ENCODE measurements around the gene DGKZ. TPM values are rescaled to one million over a fixed set of nuclear protein-coding genes. Genes with fewer than 3 reads are reported as not detected.

DGKZ gene
- total RNA-seq, 2 donors from 2014 or later, result 79.4 to 86.4 TPM

DNA sequence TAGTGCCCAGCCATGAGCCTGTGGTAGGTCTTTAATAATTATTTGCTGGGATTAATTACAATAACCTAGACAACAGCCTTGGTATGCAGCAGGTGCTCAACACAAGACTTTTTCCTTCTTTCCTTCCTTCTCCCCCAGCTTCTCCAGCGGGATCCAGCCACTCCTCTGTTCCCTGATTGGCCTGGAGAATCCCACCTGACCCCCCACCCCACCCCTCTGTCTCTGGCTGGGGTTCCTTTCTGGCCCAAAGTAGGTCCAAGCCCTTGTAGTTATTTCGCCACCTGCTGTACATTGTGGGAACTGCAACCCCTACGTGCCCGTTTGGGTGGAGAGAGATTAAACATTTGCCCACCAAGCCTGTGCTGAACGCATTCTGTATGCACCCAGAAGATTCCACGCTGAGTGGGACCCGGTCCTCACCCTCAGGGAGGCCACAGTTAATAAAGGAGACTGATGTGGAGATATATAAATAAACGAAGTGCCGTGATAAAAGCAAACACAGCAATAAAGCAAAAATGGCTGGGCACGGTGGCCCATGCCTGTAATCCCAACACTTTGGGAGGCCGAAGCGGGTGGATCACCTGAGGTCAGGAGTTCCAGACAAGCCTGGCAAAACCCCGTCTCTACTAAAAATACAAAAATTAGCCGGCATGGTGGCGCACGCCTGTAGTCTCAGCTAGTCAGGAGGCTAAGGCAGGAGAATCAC lies 32.1 kb upstream of the DGKZ start:
- peak; percentile 76 for ATAC-seq

DNA sequence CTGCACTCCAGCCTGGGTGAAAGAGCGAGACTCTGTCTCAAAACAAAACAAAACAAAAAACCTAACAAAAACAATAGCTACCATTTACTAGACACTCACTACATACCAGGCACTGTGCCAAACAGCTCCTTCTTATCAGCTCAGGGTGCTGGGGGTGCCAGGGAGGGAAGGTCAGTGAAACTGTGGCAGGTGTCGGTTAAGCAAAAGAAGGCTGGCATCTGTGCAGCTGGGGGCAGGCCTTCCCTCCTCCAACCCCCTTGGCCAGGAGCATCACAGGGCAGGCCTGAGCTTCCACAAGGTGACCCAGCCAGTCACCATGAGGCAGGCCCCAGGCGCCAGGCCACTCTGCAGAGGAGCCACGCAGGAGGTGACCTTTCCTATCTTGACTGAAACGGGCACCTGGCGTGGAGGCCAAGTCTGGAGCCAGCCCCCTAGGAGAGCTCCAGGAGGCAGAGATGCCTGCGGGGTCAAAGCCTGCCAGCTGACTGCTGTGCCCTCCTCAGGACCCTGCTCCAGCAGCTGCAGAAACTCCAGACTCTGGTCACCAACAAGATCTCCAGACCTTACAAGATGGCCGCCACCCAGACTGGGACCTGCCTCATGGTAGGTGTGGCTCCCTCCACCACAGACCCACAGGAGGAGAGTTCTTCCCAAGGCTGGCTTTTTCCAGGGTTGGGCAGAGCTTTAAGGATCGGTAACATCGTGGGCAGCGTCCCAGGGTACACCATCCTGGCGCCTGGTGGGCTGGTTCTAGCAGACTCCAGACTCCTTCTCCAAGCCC lies 31.3 kb upstream of the DGKZ start:
- TF ChIP-seq, protein P1, sequence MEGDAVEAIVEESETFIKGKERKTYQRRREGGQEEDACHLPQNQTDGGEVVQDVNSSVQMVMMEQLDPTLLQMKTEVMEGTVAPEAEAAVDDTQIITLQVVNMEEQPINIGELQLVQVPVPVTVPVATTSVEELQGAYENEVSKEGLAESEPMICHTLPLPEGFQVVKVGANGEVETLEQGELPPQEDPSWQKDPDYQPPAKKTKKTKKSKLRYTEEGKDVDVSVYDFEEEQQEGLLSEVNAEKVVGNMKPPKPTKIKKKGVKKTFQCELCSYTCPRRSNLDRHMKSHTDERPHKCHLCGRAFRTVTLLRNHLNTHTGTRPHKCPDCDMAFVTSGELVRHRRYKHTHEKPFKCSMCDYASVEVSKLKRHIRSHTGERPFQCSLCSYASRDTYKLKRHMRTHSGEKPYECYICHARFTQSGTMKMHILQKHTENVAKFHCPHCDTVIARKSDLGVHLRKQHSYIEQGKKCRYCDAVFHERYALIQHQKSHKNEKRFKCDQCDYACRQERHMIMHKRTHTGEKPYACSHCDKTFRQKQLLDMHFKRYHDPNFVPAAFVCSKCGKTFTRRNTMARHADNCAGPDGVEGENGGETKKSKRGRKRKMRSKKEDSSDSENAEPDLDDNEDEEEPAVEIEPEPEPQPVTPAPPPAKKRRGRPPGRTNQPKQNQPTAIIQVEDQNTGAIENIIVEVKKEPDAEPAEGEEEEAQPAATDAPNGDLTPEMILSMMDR (IDR thresholded peaks at IDR 0.05), result no peak
- peak in 2 of 3 donors; percentile 28 to 33 for TF ChIP-seq POLR2A (IDR thresholded peaks at IDR 0.05)

More for the DNA sequence above, 32.1 kb upstream of the DGKZ start:
- intact Hi-C loops (cut with DNase I), result no loop called here
- peak overlapping the region in 3 of 4 donors; percentile 63 to 68 (median 65) for H3K27ac ChIP-seq
- H3K4me1 ChIP-seq, result peaks cover 21% of the 10 kb centered on the region
- TF ChIP-seq, protein P1 (IDR thresholded peaks at IDR 0.05), result peak; percentile 72 to 91 (median 86)
- no peak for TF ChIP-seq POLR2A (IDR thresholded peaks at IDR 0.05)
- no peak overlapping the region for H3K4me3 ChIP-seq
- H3K9me3 ChIP-seq, result no peaks in the 10 kb centered on the region
- H3K36me3 ChIP-seq (replicated peaks in 1 of 2; ENCODE audit: insufficient read depth in 1 of 2, low read depth in 2 of 2), result peaks cover 0 to 23% of the 10 kb centered on the region in 2 donors
- WGBS, 2 donors, result 31 to 37% methylated on average over 16 of the region's 16 CpGs
- no peaks in the 10 kb centered on the region for H3K27me3 ChIP-seq
- DNase-seq, result peak; percentile 69 to 84 (median 79)

DNA sequence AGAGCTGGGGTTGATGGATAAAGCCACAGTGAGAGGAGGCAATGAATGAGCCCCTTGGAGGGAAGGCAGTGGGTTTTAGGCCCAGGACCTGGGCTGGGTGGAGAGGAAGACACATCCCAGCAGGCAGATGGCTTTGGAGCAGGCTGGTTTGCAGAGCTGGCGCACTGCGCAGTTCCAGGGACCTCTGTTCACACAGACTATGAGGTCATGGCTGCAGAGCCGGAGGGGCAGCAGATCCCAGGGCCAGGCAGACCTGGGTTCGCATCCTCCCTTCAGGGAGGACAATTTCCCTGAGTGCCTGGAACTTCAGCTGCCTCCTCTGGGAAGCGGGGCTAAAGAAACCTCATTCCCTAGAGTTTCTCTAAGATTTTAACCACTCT lies 28.2 kb upstream of the DGKZ start:
- Histone ChIP-seq H3K9me3 (no peaks in the 10 kb centered on the region), H3K4me3 (no peak overlapping the region), H3K4me1 (peaks cover 21% of the 10 kb centered on the region), H3K27me3 (no peaks in the 10 kb centered on the region), H3K27ac (peak overlapping the region in 2 of 4 donors; percentile 7 to 41), H3K36me3 (replicated peaks in 1 of 2; ENCODE audit: insufficient read depth in 1 of 2, low read depth in 2 of 2) (peaks cover 0 to 19% of the 10 kb centered on the region in 2 donors)
- no peak for ATAC-seq
- no peak for TF ChIP-seq POLR2A (IDR thresholded peaks at IDR 0.05)
- TF ChIP-seq, protein P1 (IDR thresholded peaks at IDR 0.05), result no peak
- no peak for DNase-seq
- WGBS, 2 donors, result 87 to 100% methylated on average over 5 of the region's 5 CpGs
- intact Hi-C loops (cut with DNase I), result no loop called here

More for the DNA sequence above, 31.3 kb upstream of the DGKZ start:
- Histone ChIP-seq H3K27ac (peak overlapping the region; percentile 5 to 68 (median 64)), H3K4me1 (peaks cover 21% of the 10 kb centered on the region), H3K4me3 (no peak overlapping the region), H3K9me3 (no peaks in the 10 kb centered on the region), H3K27me3 (no peaks in the 10 kb centered on the region), H3K36me3 (replicated peaks in 1 of 2; ENCODE audit: insufficient read depth in 1 of 2, low read depth in 2 of 2) (peaks cover 0 to 23% of the 10 kb centered on the region in 2 donors)
- WGBS, 2 donors, result 8 to 52% methylated on average over 1 to 12 of the region's 12 CpGs
- ATAC-seq, result peak; percentile 83
- intact Hi-C loops (cut with DNase I), result no loop called here
- peak; percentile 79 to 92 (median 90) for DNase-seq

DNA sequence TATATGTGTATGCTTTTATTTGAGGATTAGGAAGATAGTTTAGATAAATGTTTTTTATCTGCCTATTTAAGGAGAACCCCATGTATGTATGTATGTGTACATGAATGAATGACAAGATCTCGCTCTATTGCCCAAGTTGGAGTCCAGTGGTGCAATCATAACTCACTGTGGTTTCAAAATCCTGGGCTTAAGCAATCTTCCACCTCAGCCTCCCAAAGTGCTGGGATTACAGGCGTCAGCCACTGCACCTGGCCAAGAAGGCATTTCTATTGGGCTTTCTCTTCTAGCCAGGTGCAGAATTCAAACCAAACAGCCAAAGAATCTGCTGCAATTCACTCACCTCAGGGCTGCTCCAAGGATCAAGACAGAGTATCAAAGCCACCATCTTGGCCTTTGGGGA lies 25.5 kb upstream of the DGKZ start:
- Histone ChIP-seq H3K27ac (no peak overlapping the region), H3K36me3 (replicated peaks in 1 of 2; ENCODE audit: insufficient read depth in 1 of 2, low read depth in 2 of 2) (peaks cover 0 to 19% of the 10 kb centered on the region in 2 donors), H3K9me3 (no peaks in the 10 kb centered on the region), H3K27me3 (no peaks in the 10 kb centered on the region), H3K4me3 (no peak overlapping the region), H3K4me1 (peaks cover under 1% of the 10 kb centered on the region)
- intact Hi-C loops (cut with DNase I), result loop anchor here (10.0 kb wide), 1 partner anchor 197 kb away; the partner anchor contains the start of gene PHF21A
- TF ChIP-seq, protein P1 (IDR thresholded peaks at IDR 0.05), result no peak
- TF ChIP-seq POLR2A (IDR thresholded peaks at IDR 0.05), result no peak
- WGBS, 2 donors, result 80 to 88% methylated on average over 2 of the region's 2 CpGs
- DNase-seq, result no peak
- no peak for ATAC-seq
